Dermis microvascular lymphatic vessel endothelial cell (primary cell): ENCODE measurements around the gene PRRC2B. TPM values are rescaled to one million over a fixed set of nuclear protein-coding genes. Genes with fewer than 3 reads are reported as not detected.
"Not testable (repeated sequence)": the region's sequence is repeated elsewhere in the genome, so short reads cannot be mapped to it uniquely, and the experiment has no call there.

Source experiments
- DNase-seq, 2 donors: peaks; one replicate each; pipeline versions ENCODE4 v3.0.0 to v3.0.0-alpha.2; 2010; ENCODE audit warnings: low read depth in 2 of 2
- total RNA-seq: library from RNA; depleted of rRNA; stranded (reverse); fragments of >200 nt; gene quantifications from 2 replicates; pipeline ENCODE4 v1.2.1, GENCODE V29; 2014

The PRRC2B gene
- total RNA-seq, 1 donor from 2014 or later, result 31.1 TPM

- no peak for DNase-seq
Observed at GRCh38 chr9:131433302-131433854, 39.5 kb downstream of the PRRC2B start.

- no peak for DNase-seq
Observed at GRCh38 chr9:131434673-131435072, 40.8 kb downstream of the PRRC2B start.

GRCh38 chr9:131436376-131436775, 42.5 kb downstream of the PRRC2B start:
- peak; percentile 53 to 87 for DNase-seq

- no peak for DNase-seq
Observed at GRCh38 chr9:131436865-131437271, 43.0 kb downstream of the PRRC2B start.

GRCh38 chr9:131438190-131438589, 44.3 kb downstream of the PRRC2B start:
- no peak for DNase-seq

GRCh38 chr9:131439224-131439623, 45.3 kb downstream of the PRRC2B start:
- no peak for DNase-seq

- DNase-seq, result no peak
Observed at GRCh38 chr9:131441441-131441840, 47.6 kb downstream of the PRRC2B start.

- no peak for DNase-seq
Observed at GRCh38 chr9:131442351-131442750, 48.5 kb downstream of the PRRC2B start.

GRCh38 chr9:131443648-131444047, 49.8 kb downstream of the PRRC2B start:
- no peak for DNase-seq

GRCh38 chr9:131446276-131446675, 52.4 kb downstream of the PRRC2B start:
- DNase-seq, result no peak

GRCh38 chr9:131447148-131447547, 53.3 kb downstream of the PRRC2B start:
- DNase-seq, result no peak

GRCh38 chr9:131447600-131447999, 53.7 kb downstream of the PRRC2B start:
- no peak for DNase-seq

GRCh38 chr9:131448818-131449217, 54.9 kb downstream of the PRRC2B start:
- DNase-seq, result no peak

GRCh38 chr9:131449276-131449675, 55.4 kb downstream of the PRRC2B start:
- DNase-seq, result no peak

- no peak for DNase-seq
Observed at GRCh38 chr9:131454028-131454427, 60.1 kb downstream of the PRRC2B start.

GRCh38 chr9:131455655-131456054, 61.8 kb downstream of the PRRC2B start:
- not testable (repeated sequence) for DNase-seq

- DNase-seq, result no peak
Observed at GRCh38 chr9:131457746-131458145, 63.9 kb downstream of the PRRC2B start.

- DNase-seq, result no peak
Observed at GRCh38 chr9:131459056-131459455, 65.2 kb downstream of the PRRC2B start.

GRCh38 chr9:131461166-131461565, 67.3 kb downstream of the PRRC2B start:
- DNase-seq, result no peak

- DNase-seq, result peak in 1 of 2 donors; percentile 32
Observed at GRCh38 chr9:131464354-131465000, 70.6 kb downstream of the PRRC2B start.

- no peak for DNase-seq
Observed at GRCh38 chr9:131465401-131465800, 71.5 kb downstream of the PRRC2B start.

GRCh38 chr9:131467214-131467935, 73.5 kb downstream of the PRRC2B start:
- DNase-seq, result peak in 1 of 2 donors; percentile 30

GRCh38 chr9:131468031-131468430, 74.1 kb downstream of the PRRC2B start:
- DNase-seq, result no peak
